Body of pancreas (tissue), 4 donors: Measurements from ENCODE around the gene FAM228A.

Experiments
- CTCF ChIP-seq, 7 experiments: fragments of 450-650 bp in 4 of 7; fragments of 200-600 bp in 3 of 7; sonication (generic) in 3 of 7; IDR thresholded peaks; one replicate each; pipeline ENCODE4 v1.5.1; 2016 to 2019; ENCODE audit warnings: antibody characterized with exemption in 7 of 7
- POLR2A ChIP-seq, 3 donors: fragments of 450-650 bp; IDR thresholded peaks; one replicate each; pipeline ENCODE4 v1.6.1; 2016; ENCODE audit warnings: antibody characterized with exemption in 3 of 3, mild to moderate bottlenecking in 2 of 3

GRCh38 chr2:24179683-24180082, 4.8 kb downstream of the FAM228A start:
- no peak for TF ChIP-seq POLR2A (IDR thresholded peaks at IDR 0.05)
- no peak for TF ChIP-seq CTCF (IDR thresholded peaks at IDR 0.05)
